ENCODE data around the gene CD2AP.
"Not testable (repeated sequence)": the region's sequence is repeated elsewhere in the genome, so short reads cannot be mapped to it uniquely, and the experiment has no call there.

Gene CD2AP, protein sequence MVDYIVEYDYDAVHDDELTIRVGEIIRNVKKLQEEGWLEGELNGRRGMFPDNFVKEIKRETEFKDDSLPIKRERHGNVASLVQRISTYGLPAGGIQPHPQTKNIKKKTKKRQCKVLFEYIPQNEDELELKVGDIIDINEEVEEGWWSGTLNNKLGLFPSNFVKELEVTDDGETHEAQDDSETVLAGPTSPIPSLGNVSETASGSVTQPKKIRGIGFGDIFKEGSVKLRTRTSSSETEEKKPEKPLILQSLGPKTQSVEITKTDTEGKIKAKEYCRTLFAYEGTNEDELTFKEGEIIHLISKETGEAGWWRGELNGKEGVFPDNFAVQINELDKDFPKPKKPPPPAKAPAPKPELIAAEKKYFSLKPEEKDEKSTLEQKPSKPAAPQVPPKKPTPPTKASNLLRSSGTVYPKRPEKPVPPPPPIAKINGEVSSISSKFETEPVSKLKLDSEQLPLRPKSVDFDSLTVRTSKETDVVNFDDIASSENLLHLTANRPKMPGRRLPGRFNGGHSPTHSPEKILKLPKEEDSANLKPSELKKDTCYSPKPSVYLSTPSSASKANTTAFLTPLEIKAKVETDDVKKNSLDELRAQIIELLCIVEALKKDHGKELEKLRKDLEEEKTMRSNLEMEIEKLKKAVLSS

GRCh38 chr6:47477497-47478232 is at the start of gene CD2AP:
Gene CD2AP (plus strand): TSS chr6:47477789. CDS start chr6:47478245, 456 bp downstream.
- Mint-ChIP-seq H3K4me1 (ENCODE audit: low read depth) (peaks cover 12% of the 10 kb centered on the region), H3K4me3 (peak within 1 kb of the TSS; percentile 98), H3K27me3 (peaks cover 31% of the 10 kb centered on the region)

DNA sequence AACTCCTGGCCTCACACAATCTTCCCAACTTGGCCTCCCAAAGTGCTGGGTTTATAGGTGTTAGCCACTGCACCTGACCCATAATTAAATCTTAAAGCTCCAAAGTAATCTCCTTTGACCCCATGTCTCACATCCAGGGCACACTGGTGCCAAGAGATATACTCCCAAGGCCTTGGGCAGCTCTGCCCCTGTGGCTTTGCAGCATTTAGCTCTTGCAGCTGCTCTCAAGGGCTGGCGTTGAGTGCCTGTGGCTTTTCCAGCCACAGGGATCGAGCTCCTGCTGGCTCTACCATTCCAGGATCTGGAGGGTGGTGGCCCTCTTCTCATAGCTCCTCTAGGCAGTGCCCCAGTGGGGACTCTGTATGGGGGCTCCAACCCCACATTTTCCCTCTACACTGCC is 49.3 kb upstream of the CD2AP start:
- no peak overlapping the region for H3K27ac Mint-ChIP-seq
- intact Hi-C loops (cut with micrococcal nuclease) = no loop called here
- peaks cover 47% of the 10 kb centered on the region for H3K9me3 Mint-ChIP-seq
- H3K4me1 Mint-ChIP-seq (ENCODE audit: low read depth) = no peaks in the 10 kb centered on the region
- no peak overlapping the region for H3K4me3 Mint-ChIP-seq
- peaks cover 22% of the 10 kb centered on the region for H3K36me3 Mint-ChIP-seq (ENCODE audit: low read depth)
- H3K27me3 Mint-ChIP-seq = peaks cover 74% of the 10 kb centered on the region

More at GRCh38 chr6:47477497-47478232, at the start of gene CD2AP:
- intact Hi-C loops (cut with micrococcal nuclease) = loop anchor here (5.0 kb wide), 1 partner anchor 65 kb away; no protein-coding TSS in a partner anchor
- H3K36me3 Mint-ChIP-seq (ENCODE audit: low read depth) = peaks cover 12% of the 10 kb centered on the region
- H3K27ac Mint-ChIP-seq = peak within 1 kb of the TSS; percentile 81
- no peaks in the 10 kb centered on the region for H3K9me3 Mint-ChIP-seq

GRCh38 chr6:47428746-47429664 is 48.6 kb upstream of the CD2AP start:
- Mint-ChIP-seq H3K4me1 (ENCODE audit: low read depth) (no peaks in the 10 kb centered on the region), H3K4me3 (no peak overlapping the region), H3K36me3 (ENCODE audit: low read depth) (peaks cover 22% of the 10 kb centered on the region), H3K9me3 (peaks cover 47% of the 10 kb centered on the region), H3K27me3 (peaks cover 77% of the 10 kb centered on the region), H3K27ac (no peak overlapping the region)
- intact Hi-C loops (cut with micrococcal nuclease) = no loop called here

DNA sequence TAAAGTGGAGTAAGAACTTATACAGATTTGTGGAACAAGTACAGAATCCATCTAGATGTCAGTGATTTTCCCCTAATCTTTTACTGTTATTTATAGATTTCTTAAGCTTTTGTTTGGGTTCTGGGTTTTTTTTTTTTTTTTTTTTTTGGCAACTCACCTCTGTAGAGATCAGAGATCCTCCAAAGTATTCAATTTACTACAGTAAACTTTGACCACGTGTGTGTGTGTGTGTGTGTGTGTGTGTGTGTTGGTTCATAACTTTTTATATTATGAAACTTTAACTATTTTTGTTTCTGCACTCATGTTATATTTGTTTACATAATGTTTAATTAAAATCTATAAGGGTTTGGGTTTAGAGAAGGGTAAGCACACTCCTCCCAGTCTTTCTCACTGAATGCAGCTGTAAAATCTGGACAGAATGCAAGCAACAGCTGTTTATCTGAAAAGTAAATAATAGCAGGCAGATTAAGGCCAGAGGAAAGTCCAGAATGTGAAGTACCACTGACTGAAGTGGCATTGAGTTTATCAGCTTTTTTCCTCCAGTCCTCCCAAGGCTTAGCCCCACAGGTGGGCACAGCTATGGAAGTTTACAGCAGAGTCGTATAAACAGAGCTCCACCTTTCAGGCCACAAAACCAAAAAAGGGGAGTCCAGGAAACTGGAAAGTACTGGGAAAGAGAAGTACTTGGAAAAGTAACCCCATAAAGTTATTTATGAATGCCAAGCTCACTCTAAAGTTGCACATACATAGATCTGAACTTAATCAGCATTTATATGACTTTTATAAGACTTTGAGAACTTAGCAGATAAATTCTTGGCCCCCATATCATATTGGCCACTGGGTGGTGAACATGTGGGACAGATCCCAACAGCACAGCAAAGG is 43.0 kb upstream of the CD2AP start:
- peaks cover 15% of the 10 kb centered on the region for H3K36me3 Mint-ChIP-seq (ENCODE audit: low read depth)
- H3K4me3 Mint-ChIP-seq = no peak overlapping the region
- peaks cover 32% of the 10 kb centered on the region for H3K4me1 Mint-ChIP-seq (ENCODE audit: low read depth)
- H3K9me3 Mint-ChIP-seq = peaks cover 21% of the 10 kb centered on the region
- intact Hi-C loops (cut with micrococcal nuclease) = loop anchor here (5.0 kb wide), 1 partner anchor 72 kb away; no protein-coding TSS in a partner anchor
- H3K27ac Mint-ChIP-seq = no peak overlapping the region
- H3K27me3 Mint-ChIP-seq = peaks cover 63% of the 10 kb centered on the region

DNA sequence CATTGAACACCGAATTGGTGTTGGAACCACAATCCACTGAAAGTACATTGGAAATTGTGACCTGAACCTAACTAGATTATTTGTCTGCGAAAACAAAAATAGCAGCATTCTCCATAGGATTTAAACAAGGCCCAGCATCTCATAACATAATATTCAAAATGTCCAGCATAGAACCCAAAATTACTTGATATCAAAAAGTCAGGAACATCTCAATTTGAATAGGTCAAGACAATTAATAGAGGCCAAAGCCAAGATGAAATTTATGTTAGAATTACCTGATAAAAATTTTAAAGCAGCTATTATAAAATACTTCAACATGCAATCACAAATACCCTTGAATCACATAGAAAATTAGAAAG is 42.4 kb upstream of the CD2AP start:
- peaks cover 16% of the 10 kb centered on the region for H3K9me3 Mint-ChIP-seq
- H3K4me3 Mint-ChIP-seq = no peak overlapping the region
- peaks cover 12% of the 10 kb centered on the region for H3K36me3 Mint-ChIP-seq (ENCODE audit: low read depth)
- no peak overlapping the region for H3K27ac Mint-ChIP-seq
- H3K4me1 Mint-ChIP-seq (ENCODE audit: low read depth) = peaks cover 34% of the 10 kb centered on the region
- intact Hi-C loops (cut with micrococcal nuclease) = loop anchor here (5.0 kb wide), 1 partner anchor 73 kb away; no protein-coding TSS in a partner anchor
- H3K27me3 Mint-ChIP-seq = peaks cover 69% of the 10 kb centered on the region

DNA sequence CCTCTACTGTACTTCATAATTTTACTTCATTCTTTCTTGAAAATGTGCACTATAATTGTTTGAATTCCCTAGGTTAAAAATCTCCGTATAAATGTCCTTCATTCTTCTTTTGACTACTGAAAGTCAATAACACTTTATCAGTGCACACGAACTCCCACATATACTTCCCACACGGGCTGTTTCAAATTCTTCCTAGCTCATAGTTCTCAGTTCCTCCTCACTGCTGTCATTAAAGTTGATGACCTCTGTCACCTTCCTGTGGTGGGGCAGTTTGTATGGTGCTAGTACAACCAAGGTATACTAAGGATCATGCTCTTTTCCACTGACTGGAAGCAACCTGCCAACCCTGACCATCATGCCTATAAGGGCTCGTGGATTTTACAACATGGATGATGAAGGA is 40.0 kb upstream of the CD2AP start:
- H3K36me3 Mint-ChIP-seq (ENCODE audit: low read depth) = no peaks in the 10 kb centered on the region
- no peak overlapping the region for H3K4me3 Mint-ChIP-seq
- peaks cover 74% of the 10 kb centered on the region for H3K27me3 Mint-ChIP-seq
- intact Hi-C loops (cut with micrococcal nuclease) = loop anchor here (5.0 kb wide), 1 partner anchor 75 kb away; no protein-coding TSS in a partner anchor
- H3K9me3 Mint-ChIP-seq = no peaks in the 10 kb centered on the region
- H3K4me1 Mint-ChIP-seq (ENCODE audit: low read depth) = peaks cover 34% of the 10 kb centered on the region
- no peak overlapping the region for H3K27ac Mint-ChIP-seq

GRCh38 chr6:47438481-47439347 is 38.9 kb upstream of the CD2AP start:
- intact Hi-C loops (cut with micrococcal nuclease) = loop anchor here (2.0 to 5.0 kb wide), 2 partner anchors 22 to 76 kb away; no protein-coding TSS in a partner anchor
- H3K9me3 Mint-ChIP-seq = no peaks in the 10 kb centered on the region
- peaks cover 34% of the 10 kb centered on the region for H3K4me1 Mint-ChIP-seq (ENCODE audit: low read depth)
- H3K36me3 Mint-ChIP-seq (ENCODE audit: low read depth) = no peaks in the 10 kb centered on the region
- no peak overlapping the region for H3K4me3 Mint-ChIP-seq
- H3K27ac Mint-ChIP-seq = no peak overlapping the region
- peaks cover 68% of the 10 kb centered on the region for H3K27me3 Mint-ChIP-seq

DNA sequence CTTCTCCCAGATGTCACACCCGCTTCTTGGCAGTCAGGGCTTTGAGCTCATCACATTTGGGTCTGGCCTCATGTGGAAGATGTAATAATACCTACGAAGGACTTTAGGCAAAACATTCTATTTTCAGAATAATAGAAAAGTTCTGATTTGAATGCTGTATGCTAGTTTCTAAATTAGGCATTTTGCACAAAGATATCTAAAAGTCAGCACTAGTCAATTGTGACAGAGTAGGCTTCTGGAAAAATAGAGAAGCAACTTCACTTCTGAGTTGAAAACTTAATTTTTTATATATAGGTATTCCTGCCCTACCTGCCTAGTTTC is 38.3 kb upstream of the CD2AP start:
- Mint-ChIP-seq H3K27ac (no peak overlapping the region), H3K4me1 (ENCODE audit: low read depth) (peaks cover 34% of the 10 kb centered on the region), H3K9me3 (peaks cover 3% of the 10 kb centered on the region), H3K4me3 (no peak overlapping the region), H3K27me3 (peaks cover 65% of the 10 kb centered on the region), H3K36me3 (ENCODE audit: low read depth) (no peaks in the 10 kb centered on the region)
- intact Hi-C loops (cut with micrococcal nuclease) = loop anchor here (2.0 to 5.0 kb wide), 2 partner anchors 21 to 77 kb away; no protein-coding TSS in a partner anchor

DNA sequence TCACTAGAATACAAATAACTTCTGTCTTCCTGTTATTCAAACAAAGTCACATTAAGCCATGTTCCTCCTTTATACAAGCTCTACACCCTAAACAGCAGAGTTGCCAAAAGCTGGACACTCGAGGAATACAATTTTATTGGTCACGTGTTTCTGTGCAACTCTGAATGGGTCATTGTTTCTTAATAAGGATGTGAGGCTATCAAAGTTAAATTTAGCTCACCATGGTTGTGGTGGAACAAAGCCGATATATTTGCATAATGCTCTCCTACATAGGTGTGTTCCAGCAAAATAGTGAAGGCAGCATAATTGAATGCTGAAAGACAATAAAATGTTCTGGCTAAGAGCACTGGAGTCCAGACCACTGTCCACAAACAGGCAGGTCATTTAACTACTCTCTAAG is 36.9 kb upstream of the CD2AP start:
- Mint-ChIP-seq H3K27me3 (peaks cover 67% of the 10 kb centered on the region), H3K4me1 (ENCODE audit: low read depth) (peaks cover 34% of the 10 kb centered on the region), H3K4me3 (no peak overlapping the region), H3K27ac (no peak overlapping the region), H3K9me3 (peaks cover 14% of the 10 kb centered on the region), H3K36me3 (ENCODE audit: low read depth) (no peaks in the 10 kb centered on the region)
- intact Hi-C loops (cut with micrococcal nuclease) = no loop called here

DNA sequence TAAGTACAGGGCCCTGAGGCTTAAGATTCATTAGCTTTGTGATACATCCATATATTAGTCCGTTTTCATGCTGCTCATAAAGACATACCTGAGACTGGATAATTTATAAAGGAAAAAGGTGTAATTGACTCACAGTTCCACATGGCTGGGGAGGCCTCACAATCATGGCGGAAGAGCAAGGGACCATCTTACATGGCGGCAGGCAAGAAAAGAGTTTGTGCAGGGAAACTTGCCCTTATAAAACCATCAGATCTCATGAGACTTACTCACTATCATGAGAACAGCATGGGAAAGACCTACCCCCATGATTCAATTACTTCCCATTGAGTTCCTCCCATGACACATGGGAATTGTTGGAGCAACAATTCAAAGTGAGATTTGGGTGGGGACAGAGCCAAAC is 32.6 kb upstream of the CD2AP start:
- peaks cover 14% of the 10 kb centered on the region for H3K9me3 Mint-ChIP-seq
- not testable (repeated sequence) for H3K4me1 Mint-ChIP-seq (ENCODE audit: low read depth); H3K27ac Mint-ChIP-seq

GRCh38 chr6:47446669-47447330 is 30.8 kb upstream of the CD2AP start:
- Mint-ChIP-seq H3K27ac (no peak overlapping the region), H3K27me3 (peaks cover 60% of the 10 kb centered on the region), H3K4me1 (ENCODE audit: low read depth) (no peaks in the 10 kb centered on the region), H3K9me3 (peaks cover 14% of the 10 kb centered on the region), H3K4me3 (no peak overlapping the region), H3K36me3 (ENCODE audit: low read depth) (no peaks in the 10 kb centered on the region)
- intact Hi-C loops (cut with micrococcal nuclease) = no loop called here

More for the DNA sequence above, 32.6 kb upstream of the CD2AP start:
- H3K36me3 Mint-ChIP-seq (ENCODE audit: low read depth); H3K4me3 Mint-ChIP-seq; intact Hi-C loops (cut with micrococcal nuclease): not testable (repeated sequence)
- H3K27me3 Mint-ChIP-seq = peaks cover 65% of the 10 kb centered on the region
